ENCODE measurements around the gene TMEM130.

- TF ChIP-seq CTCF (conservative IDR thresholded peaks at IDR 0.05), result no peak
- TF ChIP-seq EZH2 (IDR thresholded peaks at IDR 0.05; ENCODE audit: low read depth), result no peak
Observed at GRCh38 chr7:98805956-98806838, 63.6 kb downstream of the TMEM130 start.
